Left lobe of liver (tissue), 2 donors: ENCODE measurements around the gene DHRSX. TPM values are rescaled to one million over a fixed set of nuclear protein-coding genes. Genes with fewer than 3 reads are reported as not detected.
"Not testable (repeated sequence)": the region's sequence is repeated elsewhere in the genome, so short reads cannot be mapped to it uniquely, and the experiment has no call there.

Source experiments
- ATAC-seq: fragments of 200-7000 bp; cut with Tn5 transposase; one replicate; pipeline ENCODE4 v1.9.1; 2020; ENCODE audit warnings: mild to moderate bottlenecking, moderate library complexity
- DNase-seq: peaks from one replicate; pipeline ENCODE4 v3.0.0-alpha.2; 2020; ENCODE audit warnings: low spot score
- total RNA-seq: library from RNA; stranded (reverse); gene quantifications from one replicate; pipeline ENCODE4 v1.2.1, GENCODE V29; 2021
- donor health status: DM: no; HTN: no; CAD: no; lungs with moderate emphysema.
- donor health status: DM: no; HTN: yes; CAD: no.

Gene DHRSX
- total RNA-seq, 1 donor from 2014 or later = 23.0 TPM

DNA sequence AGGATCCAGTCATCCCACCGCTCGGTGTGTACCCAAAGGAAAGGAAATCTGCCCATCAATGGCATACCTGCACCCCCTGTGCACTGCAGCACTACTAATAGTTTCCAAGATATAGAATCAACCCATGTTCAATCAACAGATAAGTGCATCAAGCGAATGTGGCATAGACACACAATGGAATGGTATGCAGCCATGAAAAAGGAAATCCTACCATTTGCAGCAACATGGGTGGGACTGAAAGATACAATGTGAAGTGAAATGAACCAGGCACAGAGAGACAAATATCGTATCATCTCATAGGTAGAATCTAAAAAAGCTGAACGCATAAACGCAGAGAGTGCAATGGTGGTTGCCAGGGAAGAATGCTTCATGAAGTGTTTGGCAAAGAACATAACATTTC, 42.5 kb downstream of the DHRSX start:
- ATAC-seq (no peak), DNase-seq (no peak)

GRCh38 chrX:2457289-2458133, 43.3 kb downstream of the DHRSX start:
- ATAC-seq (no peak), DNase-seq (no peak)

GRCh38 chrX:2456091-2456490, 44.7 kb downstream of the DHRSX start:
- DNase-seq, ATAC-seq: not testable (repeated sequence)

GRCh38 chrX:2454620-2455019, 46.2 kb downstream of the DHRSX start:
- not testable (repeated sequence) for ATAC-seq, DNase-seq

GRCh38 chrX:2452799-2453198, 48.0 kb downstream of the DHRSX start:
- ATAC-seq (no peak), DNase-seq (no peak)

DNA sequence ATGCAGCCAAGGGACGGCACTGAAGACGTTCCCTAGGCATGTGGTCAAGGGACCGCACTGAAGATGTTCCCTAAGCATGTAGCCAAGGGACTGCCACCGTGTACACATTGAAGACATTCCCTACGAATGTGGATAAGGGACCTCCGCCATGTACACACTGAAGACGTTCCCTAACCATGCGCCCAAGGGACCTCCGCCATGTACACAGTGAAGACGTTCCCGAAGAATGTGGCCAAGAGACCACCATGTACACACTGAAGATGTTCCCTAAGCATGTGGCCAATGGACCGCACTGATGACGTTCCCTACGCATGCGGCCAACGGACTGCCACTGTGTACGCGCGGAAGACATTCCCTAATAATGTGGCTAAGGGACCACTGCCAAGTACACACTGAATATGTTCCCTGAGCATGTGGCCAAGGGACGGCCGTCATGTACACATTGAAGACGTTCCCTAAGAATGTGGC, 48.4 kb downstream of the DHRSX start:
- DNase-seq (no peak), ATAC-seq (no peak)

DNA sequence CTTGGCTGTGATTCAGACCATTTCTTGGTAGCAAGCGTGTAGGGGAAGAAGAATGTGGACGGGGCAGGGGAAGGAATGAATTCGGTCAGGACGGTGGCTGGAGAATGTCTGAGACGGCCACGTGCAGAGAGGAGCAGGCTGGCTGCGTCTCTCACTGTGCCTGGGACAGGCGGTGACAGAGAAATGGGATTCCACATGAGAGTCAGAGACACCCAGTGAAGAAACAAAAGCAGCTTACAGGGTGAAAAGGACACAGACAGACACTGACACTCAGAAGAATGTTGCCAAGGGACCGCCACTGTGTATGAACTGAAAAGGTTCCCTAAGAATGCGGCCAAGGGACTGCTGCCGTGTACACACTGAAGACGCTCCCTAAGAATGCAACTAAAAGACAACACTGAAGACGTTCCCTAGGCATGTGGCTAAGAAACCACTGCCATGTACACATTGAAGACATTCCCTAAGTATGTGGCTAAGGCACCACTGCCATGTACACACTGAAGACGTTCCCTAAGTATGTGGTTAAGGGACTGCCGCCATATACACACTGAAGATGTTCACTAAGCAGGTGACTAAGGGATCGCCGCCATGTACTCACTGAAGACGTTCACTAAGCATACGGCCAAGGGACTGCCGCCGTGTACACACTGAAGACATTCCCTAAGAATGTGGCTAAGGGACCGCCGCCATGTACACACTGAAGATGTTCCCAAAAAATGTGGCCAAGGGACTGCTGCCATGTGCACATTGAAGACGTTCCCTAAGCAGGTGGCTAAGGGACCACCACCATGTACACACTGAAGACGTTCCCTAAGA, 49.1 kb downstream of the DHRSX start:
- no peak for DNase-seq
- ATAC-seq = no peak

DNA sequence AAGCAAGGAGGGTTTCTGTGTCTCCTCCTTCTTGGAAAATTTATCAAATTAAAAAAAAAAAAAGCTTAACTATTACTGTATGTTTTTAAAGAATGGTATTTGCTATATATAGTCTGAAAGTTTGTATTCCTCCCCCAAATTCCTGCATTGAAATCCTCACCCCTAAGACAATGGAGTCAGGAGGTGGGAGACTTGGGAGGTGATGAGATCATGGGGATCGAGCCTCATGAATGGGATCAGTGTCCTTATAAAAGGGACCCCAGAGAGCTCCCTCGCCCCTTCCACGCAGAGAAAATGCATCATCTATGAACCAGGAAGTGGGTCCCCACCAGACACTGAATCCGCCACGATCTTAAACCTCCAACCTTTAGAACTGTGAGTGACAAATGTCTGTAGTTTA, 50.1 kb downstream of the DHRSX start:
- DNase-seq (no peak), ATAC-seq (no peak)

DNA sequence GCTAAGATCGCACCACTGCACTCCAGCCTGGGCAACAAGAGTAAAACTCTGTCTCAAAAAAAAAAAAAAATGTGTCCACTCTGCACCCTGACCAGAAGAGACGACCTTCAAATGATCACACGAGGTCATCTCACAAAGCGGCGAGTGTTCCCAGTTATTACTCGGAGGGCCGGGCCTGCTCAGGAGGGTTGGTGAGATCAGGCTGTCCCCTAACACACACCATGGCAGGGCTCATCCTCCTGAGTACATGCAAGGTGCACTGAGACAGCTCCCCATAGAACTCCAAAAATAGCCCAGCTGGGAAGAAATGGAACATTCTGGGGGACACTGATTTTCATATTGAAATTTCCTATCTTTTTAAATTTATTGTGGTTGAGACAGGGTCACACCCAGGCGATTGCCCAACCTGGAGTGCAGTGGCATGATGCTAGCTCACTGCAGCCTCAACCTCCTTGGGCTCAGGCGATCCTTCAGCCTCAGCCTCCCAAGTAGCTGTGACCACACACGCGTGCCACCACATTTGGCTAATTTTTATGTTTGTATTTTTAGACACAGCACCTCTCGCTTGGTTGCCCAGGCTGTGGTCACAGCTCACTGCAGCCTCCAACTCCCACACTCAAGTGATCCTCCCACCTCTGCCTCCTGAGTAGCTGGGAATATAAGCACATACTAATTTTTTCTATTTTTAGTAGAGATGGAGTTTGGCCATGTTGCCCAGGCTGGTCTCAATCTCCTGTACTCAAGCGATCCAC, 51.5 kb downstream of the DHRSX start:
- ATAC-seq = peak; percentile 21
- DNase-seq = no peak

- no peak for DNase-seq
- ATAC-seq = no peak
Measured at GRCh38 chrX:2447484-2447883, 53.3 kb downstream of the DHRSX start.

GRCh38 chrX:2446815-2447214, 54.0 kb downstream of the DHRSX start:
- DNase-seq = no peak
- ATAC-seq = no peak

DNA sequence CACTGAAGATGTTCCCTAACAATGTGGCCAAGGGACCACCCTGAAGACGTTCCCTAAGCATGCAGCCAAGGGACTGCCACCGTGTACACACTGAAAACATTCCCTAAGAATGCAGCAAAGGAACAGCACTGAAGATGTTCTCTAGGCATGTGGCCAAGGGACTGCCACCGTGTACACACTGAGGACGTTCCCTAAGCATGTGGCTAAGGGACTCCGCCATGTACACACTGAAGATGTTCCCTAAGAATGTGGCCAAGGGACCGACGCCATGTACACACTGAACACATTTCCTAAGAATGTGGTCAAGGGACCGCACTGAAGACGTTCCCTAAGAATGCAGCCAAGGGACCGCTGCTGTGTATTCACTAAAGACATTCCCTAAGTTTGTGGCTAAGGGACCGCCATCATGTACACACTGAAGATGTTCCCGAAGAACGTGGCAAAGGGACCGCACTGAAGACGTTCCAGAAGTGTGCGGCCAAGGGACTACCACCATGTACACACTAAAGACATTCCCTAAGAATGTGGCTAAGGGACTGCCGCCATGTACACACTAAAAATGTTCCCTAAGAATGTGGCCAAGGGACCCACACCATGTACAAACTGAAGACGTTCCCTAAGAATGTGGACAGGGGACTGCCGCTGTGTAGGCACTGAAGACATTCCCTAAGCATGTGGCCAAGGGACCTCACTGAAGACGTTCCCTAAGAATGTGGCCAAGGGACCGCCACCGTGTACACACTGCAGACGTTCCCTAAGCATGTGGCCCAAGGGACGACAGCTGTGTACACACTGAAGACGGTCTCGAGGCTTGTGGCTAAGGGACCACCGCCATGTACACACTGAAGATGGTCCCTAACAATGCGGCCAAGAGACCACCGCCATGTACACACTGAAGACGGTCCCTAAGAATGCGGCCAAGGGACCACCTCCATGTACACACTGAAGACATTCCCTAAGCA, 54.8 kb downstream of the DHRSX start:
- no peak for DNase-seq
- no peak for ATAC-seq

- ATAC-seq (no peak), DNase-seq (no peak)
Measured at GRCh38 chrX:2442694-2443093, 58.1 kb downstream of the DHRSX start.

GRCh38 chrX:2441466-2441865, 59.3 kb downstream of the DHRSX start:
- DNase-seq (no peak), ATAC-seq (no peak)

- no peak for DNase-seq
- ATAC-seq = no peak
Measured at GRCh38 chrX:2439613-2440012, 61.2 kb downstream of the DHRSX start.

DNA sequence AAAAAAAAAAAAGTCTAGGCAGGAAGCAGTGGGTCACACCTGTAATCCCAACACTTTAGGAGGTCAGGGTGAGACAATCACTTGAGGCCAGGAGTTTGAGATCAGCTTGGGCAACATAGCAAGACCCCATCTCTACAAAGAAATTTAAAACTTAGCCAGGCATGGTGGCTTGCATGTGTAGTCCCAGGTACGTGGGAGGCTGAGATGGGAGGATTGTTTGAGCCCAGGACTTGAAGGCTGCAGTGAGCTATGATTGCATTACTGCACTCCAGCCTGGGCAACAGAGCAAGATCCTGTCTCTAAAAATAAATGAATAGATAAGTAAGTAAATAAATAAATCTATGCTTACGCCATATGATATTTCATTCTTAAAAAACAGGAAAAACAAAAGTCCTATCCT, 65.3 kb downstream of the DHRSX start:
- no peak for DNase-seq
- ATAC-seq = no peak

DNA sequence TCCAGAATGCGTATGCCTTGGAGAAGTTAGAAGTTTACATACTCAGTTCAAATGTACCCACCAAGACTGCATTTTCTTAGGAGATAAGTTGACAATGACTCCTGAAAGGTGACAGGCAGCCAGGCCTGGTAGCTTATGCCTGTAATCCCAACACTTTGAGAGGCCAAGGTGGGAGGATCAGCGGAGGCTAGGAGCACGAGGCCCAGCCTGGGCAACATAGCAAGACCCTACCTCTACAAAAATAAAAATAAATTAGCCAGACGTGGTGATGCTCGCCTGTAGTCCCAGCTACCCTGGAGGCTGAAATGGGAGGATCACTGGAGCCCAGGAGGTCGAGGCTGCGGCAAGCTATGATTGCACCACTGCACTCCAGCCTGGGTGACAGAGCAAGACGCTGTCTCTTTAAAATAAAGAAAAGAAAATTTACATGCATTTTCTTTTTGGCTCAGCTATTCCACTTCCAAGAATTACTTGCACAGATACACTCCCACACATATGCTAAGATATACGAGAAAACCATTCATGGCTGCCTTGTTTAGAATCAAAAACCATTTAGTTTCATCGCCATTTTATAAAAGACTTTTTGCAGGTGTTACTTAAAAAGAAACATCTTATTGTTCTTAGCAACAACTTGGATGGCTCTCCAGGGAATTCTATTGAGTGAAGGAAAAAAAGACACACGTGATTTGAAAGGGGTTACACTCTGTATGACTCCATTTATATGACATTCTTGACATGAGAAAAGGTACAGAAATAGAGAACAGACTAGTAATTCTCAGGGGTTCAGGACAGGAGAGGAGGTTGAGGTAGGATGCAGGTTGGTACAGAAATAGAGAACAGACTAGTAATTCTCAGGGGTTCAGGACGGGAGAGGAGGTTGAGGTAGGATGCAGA, 66.3 kb downstream of the DHRSX start:
- no peak for ATAC-seq
- DNase-seq = no peak

DNA sequence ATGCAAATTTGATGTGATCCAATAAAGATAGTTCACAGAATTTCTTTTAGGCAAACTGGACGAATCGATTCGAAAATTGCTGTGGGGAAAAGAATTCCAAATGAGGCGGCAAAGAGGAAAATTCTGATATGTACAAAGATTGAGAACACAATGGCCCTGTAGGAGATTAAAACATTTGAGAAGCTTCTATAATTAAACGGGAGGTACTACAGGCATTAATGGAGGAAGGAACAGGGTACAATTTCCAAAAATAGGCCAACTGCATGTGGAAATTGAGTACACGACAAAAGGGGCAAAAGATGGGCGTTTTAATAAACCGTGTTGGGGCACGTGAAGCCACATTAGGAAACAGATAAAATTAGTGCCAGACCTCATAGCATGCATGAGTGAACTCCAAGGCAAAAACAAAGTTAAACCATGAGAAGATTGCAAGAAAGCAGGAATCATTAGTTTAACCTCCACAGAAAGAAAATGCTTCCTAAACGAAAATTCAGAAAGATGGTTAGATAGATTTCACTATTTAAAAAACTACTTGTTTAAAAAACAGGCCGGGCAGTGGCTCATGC, 68.4 kb downstream of the DHRSX start:
- DNase-seq = no peak
- ATAC-seq = no peak
